HG03045 (cell line): Measurements from ENCODE around the gene ELAVL2.

Experiments
- ATAC-seq: cut with Tn5 transposase; IDR thresholded peaks from one replicate; pipeline ENCODE4 v1.9.1; 2021; ENCODE audit warnings: mild to moderate bottlenecking, moderate library complexity; ENCODE audit not compliant: unreplicated experiment

Gene ELAVL2

GRCh38 chr9:23665635-23666034 is 160.4 kb downstream of the ELAVL2 start:
- ATAC-seq, result no peak

DNA sequence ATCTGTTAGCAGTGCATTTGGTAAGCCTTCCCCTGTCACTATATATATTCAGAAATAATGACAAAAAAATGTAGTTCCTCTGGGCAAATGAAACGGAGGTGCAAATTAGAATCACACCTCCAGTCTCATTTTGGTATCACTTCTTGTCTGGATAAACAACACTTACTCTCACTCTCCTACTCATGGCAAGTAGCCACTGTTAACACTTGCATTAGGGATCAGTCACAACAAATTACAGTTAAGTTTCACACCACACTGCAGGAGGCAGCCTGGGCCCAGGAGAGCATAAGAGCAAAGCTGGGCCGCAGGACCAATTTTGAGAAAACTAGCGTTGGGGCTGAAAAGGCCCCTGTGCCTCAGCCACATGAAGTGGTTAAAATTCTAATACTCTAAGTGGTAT is 161.0 kb downstream of the ELAVL2 start:
- no peak for ATAC-seq

- ATAC-seq, result no peak
Observed at GRCh38 chr9:23663946-23664345, 162.1 kb downstream of the ELAVL2 start.

- ATAC-seq, result no peak
Observed at GRCh38 chr9:23663536-23663935, 162.5 kb downstream of the ELAVL2 start.

DNA sequence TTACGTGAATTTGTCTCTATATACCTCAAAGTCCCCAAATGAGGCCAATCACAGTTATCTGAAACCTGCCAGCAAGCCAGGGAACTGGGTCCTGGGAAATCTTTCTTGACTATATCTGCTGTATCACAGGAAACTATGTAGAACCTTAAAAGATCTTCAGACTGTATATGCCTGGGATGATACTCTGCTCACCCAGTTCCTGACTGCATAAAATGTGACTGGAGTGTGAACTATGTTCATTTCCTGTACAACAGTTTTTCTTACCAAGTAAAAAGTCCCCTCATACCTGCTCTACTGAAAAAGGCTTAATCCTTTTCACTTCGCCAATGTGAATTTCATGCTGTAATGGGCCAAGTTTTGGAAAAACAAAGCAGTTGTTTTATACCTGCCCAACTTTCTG is 162.9 kb downstream of the ELAVL2 start:
- ATAC-seq, result no peak

DNA sequence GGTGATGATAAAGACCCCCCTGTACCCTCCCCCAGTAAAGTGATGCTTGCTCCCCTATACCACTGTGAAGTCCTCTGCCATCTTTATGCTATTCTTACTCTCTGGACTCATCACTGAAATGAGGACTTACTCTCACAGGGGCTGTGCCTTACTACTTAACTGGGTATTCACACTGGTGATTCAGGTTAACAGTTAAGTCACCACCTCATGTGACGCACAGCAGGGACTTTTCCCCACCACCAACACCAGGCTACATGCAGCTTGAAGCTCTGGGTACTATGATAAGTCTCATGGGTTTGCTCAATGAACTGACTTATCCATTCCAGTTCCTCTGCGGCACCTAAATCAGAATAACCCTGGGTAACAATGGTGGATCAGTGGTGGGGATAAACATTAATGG is 163.7 kb downstream of the ELAVL2 start:
- ATAC-seq, result no peak

GRCh38 chr9:23659346-23660006 is 166.6 kb downstream of the ELAVL2 start:
- ATAC-seq, result no peak

- ATAC-seq, result no peak
Observed at GRCh38 chr9:23658376-23659258, 167.4 kb downstream of the ELAVL2 start.

- ATAC-seq, result no peak
Observed at GRCh38 chr9:23651051-23651450, 175.0 kb downstream of the ELAVL2 start.

DNA sequence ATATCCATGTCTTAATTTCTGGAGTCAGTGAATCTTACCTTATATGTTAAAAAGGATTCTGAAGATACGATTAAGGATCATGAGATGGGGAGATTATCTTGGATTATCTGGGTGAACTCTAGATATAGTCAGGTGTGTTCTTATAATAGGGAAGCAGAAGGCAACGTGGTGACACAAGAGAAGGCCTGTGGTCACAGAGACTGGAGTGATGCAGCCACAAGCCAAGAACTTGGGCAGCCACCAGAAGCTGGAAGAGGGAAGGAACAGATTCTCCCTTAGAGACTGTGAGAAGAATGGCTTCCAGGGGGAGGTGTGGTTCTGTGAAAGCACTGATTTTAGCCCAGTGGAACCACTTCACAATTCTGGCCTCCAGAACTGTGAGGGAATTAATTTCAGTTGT is 177.4 kb downstream of the ELAVL2 start:
- ATAC-seq, result no peak

- ATAC-seq, result no peak
Observed at GRCh38 chr9:23644896-23645295, 181.1 kb downstream of the ELAVL2 start.

- no peak for ATAC-seq
Observed at GRCh38 chr9:23644326-23644725, 181.7 kb downstream of the ELAVL2 start.

GRCh38 chr9:23643656-23644258 is 182.3 kb downstream of the ELAVL2 start:
- no peak for ATAC-seq
